ENCODE measurements around the gene RDH11.

The RDH11 gene

GRCh38 chr14:67663633-67664032 lies 31.9 kb downstream of the RDH11 start:
- DNase-seq (ENCODE audit: low spot score) = no peak
- in situ Hi-C loops (cut with MboI; ENCODE audit: low pct_unique_long_range_greater_than_20kb, low sequenced_read_pairs, unreplicated experiment) = no loop called here
- TF ChIP-seq CTCF (IDR thresholded peaks at IDR 0.05; ENCODE audit: extremely low read depth, insufficient read depth, missing control alignments) = no peak

GRCh38 chr14:67653651-67654280 lies 41.8 kb downstream of the RDH11 start:
- in situ Hi-C loops (cut with MboI; ENCODE audit: low pct_unique_long_range_greater_than_20kb, low sequenced_read_pairs, unreplicated experiment) = no loop called here
- TF ChIP-seq CTCF (IDR thresholded peaks at IDR 0.05; ENCODE audit: extremely low read depth, insufficient read depth, missing control alignments) = no peak
- DNase-seq (ENCODE audit: low spot score) = no peak

- DNase-seq (ENCODE audit: low spot score) = no peak
Measured at GRCh38 chr14:67652189-67652588, 43.4 kb downstream of the RDH11 start.

GRCh38 chr14:67650694-67651093 lies 44.9 kb downstream of the RDH11 start:
- TF ChIP-seq CTCF (IDR thresholded peaks at IDR 0.05; ENCODE audit: extremely low read depth, insufficient read depth, missing control alignments) = no peak
- in situ Hi-C loops (cut with MboI; ENCODE audit: low pct_unique_long_range_greater_than_20kb, low sequenced_read_pairs, unreplicated experiment) = no loop called here
- no peak for DNase-seq (ENCODE audit: low spot score)

More at GRCh38 chr14:67652189-67652588, 43.4 kb downstream of the RDH11 start:
- in situ Hi-C loops (cut with MboI; ENCODE audit: low pct_unique_long_range_greater_than_20kb, low sequenced_read_pairs, unreplicated experiment) = no loop called here
- no peak for TF ChIP-seq CTCF (IDR thresholded peaks at IDR 0.05; ENCODE audit: extremely low read depth, insufficient read depth, missing control alignments)

GRCh38 chr14:67650151-67650550 lies 45.4 kb downstream of the RDH11 start:
- no peak for DNase-seq (ENCODE audit: low spot score)
- in situ Hi-C loops (cut with MboI; ENCODE audit: low pct_unique_long_range_greater_than_20kb, low sequenced_read_pairs, unreplicated experiment) = no loop called here
- no peak for TF ChIP-seq CTCF (IDR thresholded peaks at IDR 0.05; ENCODE audit: extremely low read depth, insufficient read depth, missing control alignments)

- in situ Hi-C loops (cut with MboI; ENCODE audit: low pct_unique_long_range_greater_than_20kb, low sequenced_read_pairs, unreplicated experiment) = no loop called here
- no peak for TF ChIP-seq CTCF (IDR thresholded peaks at IDR 0.05; ENCODE audit: extremely low read depth, insufficient read depth, missing control alignments)
Measured at GRCh38 chr14:67646131-67646530, 49.4 kb downstream of the RDH11 start.

More at GRCh38 chr14:67646131-67646530, 49.4 kb downstream of the RDH11 start:
- DNase-seq (ENCODE audit: low spot score) = no peak

All from GM13977 (cell line).